ENCODE data around the gene LRG1. TPM values are rescaled to one million over a fixed set of nuclear protein-coding genes. Genes with fewer than 3 reads are reported as not detected.

Gene LRG1
- total and polyA plus RNA-seq, 2 experiments from 2014 or later: 0.21 to 0.45 TPM

DNA sequence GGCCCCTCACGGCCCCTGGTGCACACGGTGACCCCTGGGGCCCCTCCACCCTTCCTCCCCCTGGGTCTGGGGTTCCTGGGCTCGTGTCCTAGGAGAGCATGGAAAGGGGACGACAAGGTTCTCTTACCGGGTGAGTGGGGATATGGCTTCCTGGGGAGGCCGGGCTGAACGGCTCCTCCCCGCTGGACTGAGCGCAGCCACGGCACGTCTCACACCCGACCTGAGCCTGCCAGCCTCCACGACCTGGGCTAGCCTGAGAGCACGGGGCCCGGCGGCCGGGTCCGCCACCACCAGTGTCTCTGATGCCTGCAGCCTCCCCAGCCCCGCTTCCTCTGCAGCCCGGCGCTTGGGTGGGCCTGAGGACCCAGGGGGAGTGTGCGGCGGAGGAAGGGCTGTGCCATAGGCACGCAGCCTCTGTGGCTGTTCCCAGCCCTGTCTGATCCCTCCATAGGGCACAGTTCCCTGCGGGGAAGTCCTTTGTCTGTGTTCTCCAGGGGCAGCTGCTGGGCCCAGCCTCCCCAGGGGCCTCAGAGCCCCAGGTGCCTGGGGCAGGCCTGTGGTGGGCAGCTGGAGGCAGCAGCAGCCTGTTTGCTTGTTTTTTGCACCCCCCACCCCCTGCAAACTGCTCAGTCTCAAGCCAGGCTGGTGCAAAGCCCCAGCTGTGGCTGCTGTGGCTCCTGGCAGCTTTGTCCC, 36.6 kb downstream of the LRG1 start (continued):
- TF ChIP-seq CREB1 (CRISPR knock-in tag; IDR thresholded peaks at IDR 0.05; ENCODE audit: low read depth) (no peak), NANOG (IDR thresholded peaks at IDR 0.05; ENCODE audit: borderline replicate concordance) (no peak)

DNA sequence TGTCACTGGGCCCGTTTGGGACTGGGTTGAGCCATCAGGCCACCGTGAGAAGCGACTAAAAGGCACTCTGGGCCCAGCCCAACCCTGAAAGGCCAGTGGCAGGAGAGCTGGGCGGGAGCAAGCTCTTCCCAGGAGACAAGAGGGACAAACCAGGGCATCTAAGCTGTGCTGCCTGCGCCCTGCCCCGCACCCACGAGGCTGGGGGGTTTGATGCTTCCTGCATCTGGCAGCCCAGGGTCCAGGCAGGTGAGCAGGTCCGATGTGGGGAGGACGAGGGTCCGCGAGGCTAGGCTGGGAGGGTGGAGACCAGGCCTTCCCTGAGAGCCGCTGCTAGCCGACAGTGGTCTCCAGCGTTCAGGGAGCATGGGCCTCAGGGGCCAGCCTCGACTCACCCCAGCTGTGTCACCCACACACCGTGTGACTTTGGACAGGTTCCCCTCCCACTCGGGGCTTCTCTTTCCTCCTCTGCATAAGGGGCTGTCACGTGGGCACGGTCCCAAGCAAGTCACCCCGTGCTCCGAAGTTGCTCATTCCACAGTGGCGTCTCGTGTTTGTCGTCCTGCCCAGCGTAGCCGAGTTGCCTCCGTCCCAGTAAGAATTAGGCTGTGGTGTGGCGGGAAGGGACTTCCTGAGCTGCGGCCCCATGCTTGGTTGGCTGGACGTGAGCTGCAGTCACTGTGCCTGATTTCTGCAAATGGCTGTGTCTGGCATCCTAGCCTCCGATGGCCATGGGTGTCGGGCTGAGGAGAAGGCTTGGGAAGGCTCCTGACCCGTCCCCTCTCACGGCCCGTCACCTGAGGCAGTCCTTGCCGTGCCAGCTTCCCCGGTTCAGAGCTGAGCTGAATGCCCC, 37.3 kb downstream of the LRG1 start:
- no peak overlapping the region for H3K27ac Mint-ChIP-seq
- H3K36me3 Mint-ChIP-seq (ENCODE audit: low read depth): peaks cover 19% of the 10 kb centered on the region
- no peaks in the 10 kb centered on the region for H3K9me2 ChIP-seq (ENCODE audit: insufficient read depth)
- no peak for TF ChIP-seq NANOG (IDR thresholded peaks at IDR 0.05; ENCODE audit: borderline replicate concordance)
- TF ChIP-seq POLR2AphosphoS5 (IDR thresholded peaks at IDR 0.05; ENCODE audit: low read depth): no peak
- TF ChIP-seq JUNB (IDR thresholded peaks at IDR 0.05; ENCODE audit: unreplicated experiment): no peak
- TF ChIP-seq EZH2phosphoT487 (IDR thresholded peaks at IDR 0.05; ENCODE audit: unreplicated experiment): no peak
- TF ChIP-seq ZNF331 (CRISPR knock-in tag; IDR thresholded peaks at IDR 0.05; ENCODE audit: low read depth): no peak
- TF ChIP-seq STAT1 (IDR thresholded peaks at IDR 0.05; ENCODE audit: unreplicated experiment): no peak
- TF ChIP-seq EZH2 (IDR thresholded peaks at IDR 0.05; ENCODE audit: low read depth, unreplicated experiment): no peak
- TF ChIP-seq CREB1 (CRISPR knock-in tag; IDR thresholded peaks at IDR 0.05; ENCODE audit: low read depth): no peak
- TF ChIP-seq, protein P1, sequence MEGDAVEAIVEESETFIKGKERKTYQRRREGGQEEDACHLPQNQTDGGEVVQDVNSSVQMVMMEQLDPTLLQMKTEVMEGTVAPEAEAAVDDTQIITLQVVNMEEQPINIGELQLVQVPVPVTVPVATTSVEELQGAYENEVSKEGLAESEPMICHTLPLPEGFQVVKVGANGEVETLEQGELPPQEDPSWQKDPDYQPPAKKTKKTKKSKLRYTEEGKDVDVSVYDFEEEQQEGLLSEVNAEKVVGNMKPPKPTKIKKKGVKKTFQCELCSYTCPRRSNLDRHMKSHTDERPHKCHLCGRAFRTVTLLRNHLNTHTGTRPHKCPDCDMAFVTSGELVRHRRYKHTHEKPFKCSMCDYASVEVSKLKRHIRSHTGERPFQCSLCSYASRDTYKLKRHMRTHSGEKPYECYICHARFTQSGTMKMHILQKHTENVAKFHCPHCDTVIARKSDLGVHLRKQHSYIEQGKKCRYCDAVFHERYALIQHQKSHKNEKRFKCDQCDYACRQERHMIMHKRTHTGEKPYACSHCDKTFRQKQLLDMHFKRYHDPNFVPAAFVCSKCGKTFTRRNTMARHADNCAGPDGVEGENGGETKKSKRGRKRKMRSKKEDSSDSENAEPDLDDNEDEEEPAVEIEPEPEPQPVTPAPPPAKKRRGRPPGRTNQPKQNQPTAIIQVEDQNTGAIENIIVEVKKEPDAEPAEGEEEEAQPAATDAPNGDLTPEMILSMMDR (conservative IDR thresholded peaks at IDR 0.05; ENCODE audit: low read depth in 2 of 2): no peak
- TF ChIP-seq, protein P2, sequence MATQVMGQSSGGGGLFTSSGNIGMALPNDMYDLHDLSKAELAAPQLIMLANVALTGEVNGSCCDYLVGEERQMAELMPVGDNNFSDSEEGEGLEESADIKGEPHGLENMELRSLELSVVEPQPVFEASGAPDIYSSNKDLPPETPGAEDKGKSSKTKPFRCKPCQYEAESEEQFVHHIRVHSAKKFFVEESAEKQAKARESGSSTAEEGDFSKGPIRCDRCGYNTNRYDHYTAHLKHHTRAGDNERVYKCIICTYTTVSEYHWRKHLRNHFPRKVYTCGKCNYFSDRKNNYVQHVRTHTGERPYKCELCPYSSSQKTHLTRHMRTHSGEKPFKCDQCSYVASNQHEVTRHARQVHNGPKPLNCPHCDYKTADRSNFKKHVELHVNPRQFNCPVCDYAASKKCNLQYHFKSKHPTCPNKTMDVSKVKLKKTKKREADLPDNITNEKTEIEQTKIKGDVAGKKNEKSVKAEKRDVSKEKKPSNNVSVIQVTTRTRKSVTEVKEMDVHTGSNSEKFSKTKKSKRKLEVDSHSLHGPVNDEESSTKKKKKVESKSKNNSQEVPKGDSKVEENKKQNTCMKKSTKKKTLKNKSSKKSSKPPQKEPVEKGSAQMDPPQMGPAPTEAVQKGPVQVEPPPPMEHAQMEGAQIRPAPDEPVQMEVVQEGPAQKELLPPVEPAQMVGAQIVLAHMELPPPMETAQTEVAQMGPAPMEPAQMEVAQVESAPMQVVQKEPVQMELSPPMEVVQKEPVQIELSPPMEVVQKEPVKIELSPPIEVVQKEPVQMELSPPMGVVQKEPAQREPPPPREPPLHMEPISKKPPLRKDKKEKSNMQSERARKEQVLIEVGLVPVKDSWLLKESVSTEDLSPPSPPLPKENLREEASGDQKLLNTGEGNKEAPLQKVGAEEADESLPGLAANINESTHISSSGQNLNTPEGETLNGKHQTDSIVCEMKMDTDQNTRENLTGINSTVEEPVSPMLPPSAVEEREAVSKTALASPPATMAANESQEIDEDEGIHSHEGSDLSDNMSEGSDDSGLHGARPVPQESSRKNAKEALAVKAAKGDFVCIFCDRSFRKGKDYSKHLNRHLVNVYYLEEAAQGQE (IDR thresholded peaks at IDR 0.05; ENCODE audit: unreplicated experiment): no peak
- TF ChIP-seq, protein P3, sequence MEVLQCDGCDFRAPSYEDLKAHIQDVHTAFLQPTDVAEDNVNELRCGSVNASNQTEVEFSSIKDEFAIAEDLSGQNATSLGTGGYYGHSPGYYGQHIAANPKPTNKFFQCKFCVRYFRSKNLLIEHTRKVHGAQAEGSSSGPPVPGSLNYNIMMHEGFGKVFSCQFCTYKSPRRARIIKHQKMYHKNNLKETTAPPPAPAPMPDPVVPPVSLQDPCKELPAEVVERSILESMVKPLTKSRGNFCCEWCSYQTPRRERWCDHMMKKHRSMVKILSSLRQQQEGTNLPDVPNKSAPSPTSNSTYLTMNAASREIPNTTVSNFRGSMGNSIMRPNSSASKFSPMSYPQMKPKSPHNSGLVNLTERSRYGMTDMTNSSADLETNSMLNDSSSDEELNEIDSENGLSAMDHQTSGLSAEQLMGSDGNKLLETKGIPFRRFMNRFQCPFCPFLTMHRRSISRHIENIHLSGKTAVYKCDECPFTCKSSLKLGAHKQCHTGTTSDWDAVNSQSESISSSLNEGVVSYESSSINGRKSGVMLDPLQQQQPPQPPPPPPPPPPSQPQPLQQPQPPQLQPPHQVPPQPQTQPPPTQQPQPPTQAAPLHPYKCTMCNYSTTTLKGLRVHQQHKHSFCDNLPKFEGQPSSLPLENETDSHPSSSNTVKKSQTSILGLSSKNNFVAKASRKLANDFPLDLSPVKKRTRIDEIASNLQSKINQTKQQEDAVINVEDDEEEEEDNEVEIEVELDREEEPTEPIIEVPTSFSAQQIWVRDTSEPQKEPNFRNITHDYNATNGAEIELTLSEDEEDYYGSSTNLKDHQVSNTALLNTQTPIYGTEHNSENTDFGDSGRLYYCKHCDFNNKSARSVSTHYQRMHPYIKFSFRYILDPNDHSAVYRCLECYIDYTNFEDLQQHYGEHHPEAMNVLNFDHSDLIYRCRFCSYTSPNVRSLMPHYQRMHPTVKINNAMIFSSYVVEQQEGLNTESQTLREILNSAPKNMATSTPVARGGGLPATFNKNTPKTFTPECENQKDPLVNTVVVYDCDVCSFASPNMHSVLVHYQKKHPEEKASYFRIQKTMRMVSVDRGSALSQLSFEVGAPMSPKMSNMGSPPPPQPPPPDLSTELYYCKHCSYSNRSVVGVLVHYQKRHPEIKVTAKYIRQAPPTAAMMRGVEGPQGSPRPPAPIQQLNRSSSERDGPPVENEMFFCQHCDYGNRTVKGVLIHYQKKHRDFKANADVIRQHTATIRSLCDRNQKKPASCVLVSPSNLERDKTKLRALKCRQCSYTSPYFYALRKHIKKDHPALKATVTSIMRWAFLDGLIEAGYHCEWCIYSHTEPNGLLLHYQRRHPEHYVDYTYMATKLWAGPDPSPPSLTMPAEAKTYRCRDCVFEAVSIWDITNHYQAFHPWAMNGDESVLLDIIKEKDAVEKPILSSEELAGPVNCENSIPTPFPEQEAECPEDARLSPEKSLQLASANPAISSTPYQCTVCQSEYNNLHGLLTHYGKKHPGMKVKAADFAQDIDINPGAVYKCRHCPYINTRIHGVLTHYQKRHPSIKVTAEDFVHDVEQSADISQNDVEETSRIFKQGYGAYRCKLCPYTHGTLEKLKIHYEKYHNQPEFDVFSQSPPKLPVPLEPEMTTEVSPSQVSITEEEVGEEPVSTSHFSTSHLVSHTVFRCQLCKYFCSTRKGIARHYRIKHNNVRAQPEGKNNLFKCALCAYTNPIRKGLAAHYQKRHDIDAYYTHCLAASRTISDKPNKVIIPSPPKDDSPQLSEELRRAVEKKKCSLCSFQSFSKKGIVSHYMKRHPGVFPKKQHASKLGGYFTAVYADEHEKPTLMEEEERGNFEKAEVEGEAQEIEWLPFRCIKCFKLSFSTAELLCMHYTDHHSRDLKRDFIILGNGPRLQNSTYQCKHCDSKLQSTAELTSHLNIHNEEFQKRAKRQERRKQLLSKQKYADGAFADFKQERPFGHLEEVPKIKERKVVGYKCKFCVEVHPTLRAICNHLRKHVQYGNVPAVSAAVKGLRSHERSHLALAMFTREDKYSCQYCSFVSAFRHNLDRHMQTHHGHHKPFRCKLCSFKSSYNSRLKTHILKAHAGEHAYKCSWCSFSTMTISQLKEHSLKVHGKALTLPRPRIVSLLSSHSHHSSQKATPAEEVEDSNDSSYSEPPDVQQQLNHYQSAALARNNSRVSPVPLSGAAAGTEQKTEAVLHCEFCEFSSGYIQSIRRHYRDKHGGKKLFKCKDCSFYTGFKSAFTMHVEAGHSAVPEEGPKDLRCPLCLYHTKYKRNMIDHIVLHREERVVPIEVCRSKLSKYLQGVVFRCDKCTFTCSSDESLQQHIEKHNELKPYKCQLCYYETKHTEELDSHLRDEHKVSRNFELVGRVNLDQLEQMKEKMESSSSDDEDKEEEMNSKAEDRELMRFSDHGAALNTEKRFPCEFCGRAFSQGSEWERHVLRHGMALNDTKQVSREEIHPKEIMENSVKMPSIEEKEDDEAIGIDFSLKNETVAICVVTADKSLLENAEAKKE (CRISPR knock-in tag; IDR thresholded peaks at IDR 0.05): no peak

More for the DNA sequence above, 37.3 kb downstream of the LRG1 start:
- H3K27ac ChIP-seq (ENCODE audit: low read depth): no peak overlapping the region
- no peaks in the 10 kb centered on the region for H3K9me3 Mint-ChIP-seq
- H3K27me3 Mint-ChIP-seq (ENCODE audit: insufficient read depth, low read depth, poor library complexity): peaks cover 14% of the 10 kb centered on the region
- no peak overlapping the region for H2AFZ ChIP-seq
- H3K4me1 Mint-ChIP-seq: no peaks in the 10 kb centered on the region
- no peak overlapping the region for H3K4me3 ChIP-seq
- no peaks in the 10 kb centered on the region for H3K27me3 ChIP-seq (ENCODE audit: insufficient read depth)
- H3F3A ChIP-seq (replicated peaks; ENCODE audit: low read depth): no peaks in the 10 kb centered on the region
- no peak overlapping the region for H3K4me3 Mint-ChIP-seq
- DNase-seq (ENCODE audit: low spot score) (no peak), ATAC-seq (no peak)
- H4K20me1 ChIP-seq (replicated peaks; ENCODE audit: insufficient read depth): no peaks in the 10 kb centered on the region; the same call in none of the 2 replicates
- no peaks in the 10 kb centered on the region for H3K79me2 ChIP-seq (replicated peaks; ENCODE audit: insufficient read depth)
- H3K4me1 ChIP-seq (ENCODE audit: insufficient read depth): no peaks in the 10 kb centered on the region
- no peak overlapping the region for H3K4me2 ChIP-seq
- peaks cover 5% of the 10 kb centered on the region; the same call in 1 of the 2 replicates for H3K36me3 ChIP-seq (ENCODE audit: insufficient read depth)

All from GM23338 (cell line).